A673 (cell line): ENCODE measurements around the gene DNAJB6.

Experiments used
- EZH2 ChIP-seq: fragments of 200-600 bp; sonication (generic); IDR thresholded peaks from 2 replicates; pipeline ENCODE4 v1.6.1; 2017; ENCODE audit warnings: borderline replicate concordance, low read depth, mild to moderate bottlenecking, mixed read lengths, antibody characterized with exemption, low read length; ENCODE audit not compliant: poor library complexity, severe bottlenecking
- TF ChIP-seq, protein P1 (sequence below): fragments of 300-800, 200-600 bp; sonication (generic); conservative IDR thresholded peaks from 2 replicates; pipeline ENCODE4 v1.5.1; 2017; ENCODE audit warnings: low read depth, mild to moderate bottlenecking, antibody characterized with exemption, low read length, moderate library complexity, mixed read lengths

GRCh38 chr7:157425137-157425731, 88.4 kb downstream of the DNAJB6 start:
- TF ChIP-seq, protein P1, sequence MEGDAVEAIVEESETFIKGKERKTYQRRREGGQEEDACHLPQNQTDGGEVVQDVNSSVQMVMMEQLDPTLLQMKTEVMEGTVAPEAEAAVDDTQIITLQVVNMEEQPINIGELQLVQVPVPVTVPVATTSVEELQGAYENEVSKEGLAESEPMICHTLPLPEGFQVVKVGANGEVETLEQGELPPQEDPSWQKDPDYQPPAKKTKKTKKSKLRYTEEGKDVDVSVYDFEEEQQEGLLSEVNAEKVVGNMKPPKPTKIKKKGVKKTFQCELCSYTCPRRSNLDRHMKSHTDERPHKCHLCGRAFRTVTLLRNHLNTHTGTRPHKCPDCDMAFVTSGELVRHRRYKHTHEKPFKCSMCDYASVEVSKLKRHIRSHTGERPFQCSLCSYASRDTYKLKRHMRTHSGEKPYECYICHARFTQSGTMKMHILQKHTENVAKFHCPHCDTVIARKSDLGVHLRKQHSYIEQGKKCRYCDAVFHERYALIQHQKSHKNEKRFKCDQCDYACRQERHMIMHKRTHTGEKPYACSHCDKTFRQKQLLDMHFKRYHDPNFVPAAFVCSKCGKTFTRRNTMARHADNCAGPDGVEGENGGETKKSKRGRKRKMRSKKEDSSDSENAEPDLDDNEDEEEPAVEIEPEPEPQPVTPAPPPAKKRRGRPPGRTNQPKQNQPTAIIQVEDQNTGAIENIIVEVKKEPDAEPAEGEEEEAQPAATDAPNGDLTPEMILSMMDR: no peak
- TF ChIP-seq EZH2: no peak
